GM21717 (cell line): Measurements from ENCODE around the gene MAMSTR.

Source experiments
- ATAC-seq: cut with Tn5 transposase; IDR thresholded peaks from one replicate; pipeline ENCODE4 v1.9.1; 2021; ENCODE audit warnings: mild to moderate bottlenecking, moderate library complexity; ENCODE audit not compliant: unreplicated experiment

The MAMSTR gene

DNA sequence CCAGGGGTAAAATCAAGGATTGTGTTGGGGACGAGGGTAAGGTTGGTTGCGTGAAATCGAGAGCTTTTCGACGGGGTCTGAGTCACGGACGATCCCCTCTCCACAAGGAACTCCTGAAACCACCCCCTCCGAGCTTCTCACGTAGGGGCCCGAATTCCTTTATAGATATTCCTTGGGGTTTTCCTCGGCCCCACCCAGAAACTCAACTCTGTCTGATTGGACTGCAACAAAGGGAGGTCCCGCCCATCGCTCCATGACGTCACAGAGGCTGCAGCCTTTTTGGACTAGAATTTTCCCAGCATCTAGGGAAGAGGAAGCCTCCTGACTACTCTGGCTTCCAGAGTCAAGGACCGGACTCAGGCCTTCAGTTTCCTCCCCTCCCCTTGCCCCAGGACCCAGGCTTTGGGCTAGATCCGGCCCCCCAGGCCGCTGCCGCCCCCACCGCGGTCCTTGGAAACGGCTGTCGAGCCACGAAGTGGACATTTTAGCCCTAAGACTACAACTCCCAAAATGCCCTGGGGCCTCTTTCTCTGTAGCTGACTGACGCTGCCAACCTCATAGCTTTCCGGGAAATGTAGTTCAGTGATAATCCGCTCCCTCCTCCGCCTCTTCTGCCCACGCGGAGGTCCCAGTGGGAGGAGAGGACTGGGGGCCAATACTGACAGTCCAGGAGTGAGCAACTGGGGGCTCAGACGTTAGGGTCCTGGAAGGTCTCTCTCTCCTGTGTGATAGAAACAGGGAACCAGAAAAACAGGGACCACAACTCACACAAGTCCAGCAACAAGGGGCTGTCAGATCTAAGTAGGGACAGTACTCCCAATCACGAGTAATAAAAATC is 27.4 kb upstream of the MAMSTR start, which contains the start of gene IZUMO1:
IZUMO1 (minus strand) TSS at position 172 of the 838 bp plus-strand sequence. CDS start 1,050 bp downstream, outside the sequence.
- no peak for ATAC-seq

DNA sequence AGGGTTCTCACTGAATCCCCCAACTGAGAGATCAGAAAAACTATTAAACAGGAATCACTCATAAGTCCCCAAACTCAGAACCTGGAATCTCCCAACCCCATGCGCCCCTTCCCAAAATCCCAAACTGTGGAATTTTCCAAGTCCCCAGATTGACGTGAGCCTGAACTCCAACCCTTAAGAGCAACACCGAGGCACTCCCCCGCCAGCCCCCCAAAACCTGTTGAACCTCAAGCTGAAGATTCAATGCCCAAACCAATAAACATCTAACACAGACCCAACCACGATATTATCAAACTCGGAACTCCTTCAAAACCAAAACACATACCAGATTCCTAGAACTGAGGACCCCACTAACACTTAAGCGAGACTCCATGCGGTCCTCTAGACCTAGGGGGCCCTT is 26.6 kb upstream of the MAMSTR start:
- no peak for ATAC-seq

DNA sequence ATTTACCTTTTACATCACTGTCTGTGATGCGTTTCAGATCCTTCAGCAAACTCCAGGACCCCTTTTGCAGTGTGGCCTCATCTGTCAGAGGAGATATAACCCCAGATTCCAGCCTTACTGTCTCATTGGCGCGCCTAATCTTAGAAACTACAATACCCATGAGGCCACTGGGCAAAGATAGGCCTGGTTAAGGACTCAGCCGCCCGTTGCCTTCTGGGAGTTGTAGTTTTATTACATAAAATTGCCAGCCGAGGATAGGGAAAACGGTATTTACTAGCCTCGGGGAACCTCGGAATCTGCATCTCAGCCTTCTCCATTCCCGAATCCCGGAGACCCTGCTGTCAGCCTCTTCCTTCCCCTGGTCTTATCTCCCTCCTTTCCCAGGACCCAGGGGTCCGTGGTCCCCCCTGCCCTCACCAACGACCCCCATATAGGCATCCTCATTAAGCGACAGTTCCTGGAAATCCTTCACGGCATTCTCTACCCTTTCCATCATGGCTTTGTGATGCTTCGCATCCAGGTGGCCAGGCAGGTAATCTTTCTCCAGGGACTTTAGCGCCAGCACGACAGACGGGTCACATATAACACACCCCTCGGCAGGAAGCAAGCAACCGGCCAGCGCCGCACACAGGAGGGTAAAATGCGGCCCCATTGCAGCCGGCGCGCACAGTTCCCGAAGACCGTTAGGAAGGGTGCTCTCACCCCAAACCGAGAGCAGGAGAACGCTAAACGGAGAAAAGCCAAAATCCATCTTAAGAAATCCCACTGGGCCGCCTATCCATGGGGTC is 25.9 kb upstream of the MAMSTR start:
- no peak for ATAC-seq

DNA sequence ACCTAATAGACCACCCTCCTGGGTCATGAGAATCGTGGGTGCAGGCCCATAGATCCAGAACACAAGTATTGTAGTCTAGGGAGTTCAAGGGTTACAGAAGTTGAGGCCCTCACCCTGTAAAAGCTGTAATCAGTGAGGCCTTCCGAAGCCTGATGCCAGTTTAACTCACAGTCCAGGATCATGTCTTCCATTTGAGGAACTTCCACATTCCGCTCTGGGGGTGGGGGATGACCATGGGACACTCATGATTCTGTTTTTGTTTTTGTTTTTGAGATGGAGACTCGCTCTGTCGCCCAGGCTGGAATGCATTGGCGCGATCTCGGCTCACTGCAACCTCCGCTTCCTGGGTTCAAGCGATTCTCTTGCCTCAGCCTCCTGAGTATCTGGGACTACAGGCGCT is 22.6 kb upstream of the MAMSTR start:
- ATAC-seq, result no peak

DNA sequence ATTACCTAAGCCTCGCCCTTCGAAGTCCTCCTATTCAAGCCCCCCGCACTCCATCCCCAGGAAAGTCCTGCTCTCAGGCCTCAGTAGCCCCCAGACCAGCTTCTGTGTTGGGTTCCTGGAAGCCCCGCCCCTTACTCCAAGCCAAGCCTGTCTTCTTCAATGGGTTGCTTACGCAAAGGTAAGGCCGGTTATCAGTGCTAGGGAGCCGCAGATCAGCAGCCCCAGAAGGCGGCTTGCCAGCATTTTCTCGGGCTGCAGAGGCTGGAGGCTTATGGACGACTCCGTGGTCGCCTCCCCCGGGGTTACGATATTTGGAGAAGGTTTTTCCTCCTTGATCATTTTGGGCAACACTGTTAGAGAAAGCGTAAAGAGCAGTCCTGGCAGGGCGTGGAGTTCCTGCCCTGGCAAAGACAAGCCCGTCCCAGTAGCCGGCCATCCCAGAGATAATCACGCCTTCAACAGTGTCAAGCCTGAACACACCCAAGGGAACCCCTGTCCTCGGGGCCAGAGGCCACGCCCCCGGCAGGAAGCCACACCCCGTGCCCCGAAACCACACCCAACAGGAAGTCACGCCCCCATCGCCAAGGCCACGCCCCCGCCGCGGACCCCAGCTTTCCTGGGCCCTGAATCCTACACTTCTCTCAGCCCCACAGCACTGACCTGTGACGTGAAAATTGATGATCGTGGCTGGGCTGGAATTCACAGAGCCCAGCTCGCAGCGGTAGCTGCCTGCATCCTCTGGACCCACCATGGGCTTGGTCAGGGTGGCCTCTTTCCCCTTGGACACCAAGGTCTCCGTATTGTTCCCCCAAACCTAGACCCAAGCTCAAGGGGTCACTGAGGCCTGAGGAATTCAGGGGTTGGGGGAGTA is 21.8 kb upstream of the MAMSTR start:
- no peak for ATAC-seq

DNA sequence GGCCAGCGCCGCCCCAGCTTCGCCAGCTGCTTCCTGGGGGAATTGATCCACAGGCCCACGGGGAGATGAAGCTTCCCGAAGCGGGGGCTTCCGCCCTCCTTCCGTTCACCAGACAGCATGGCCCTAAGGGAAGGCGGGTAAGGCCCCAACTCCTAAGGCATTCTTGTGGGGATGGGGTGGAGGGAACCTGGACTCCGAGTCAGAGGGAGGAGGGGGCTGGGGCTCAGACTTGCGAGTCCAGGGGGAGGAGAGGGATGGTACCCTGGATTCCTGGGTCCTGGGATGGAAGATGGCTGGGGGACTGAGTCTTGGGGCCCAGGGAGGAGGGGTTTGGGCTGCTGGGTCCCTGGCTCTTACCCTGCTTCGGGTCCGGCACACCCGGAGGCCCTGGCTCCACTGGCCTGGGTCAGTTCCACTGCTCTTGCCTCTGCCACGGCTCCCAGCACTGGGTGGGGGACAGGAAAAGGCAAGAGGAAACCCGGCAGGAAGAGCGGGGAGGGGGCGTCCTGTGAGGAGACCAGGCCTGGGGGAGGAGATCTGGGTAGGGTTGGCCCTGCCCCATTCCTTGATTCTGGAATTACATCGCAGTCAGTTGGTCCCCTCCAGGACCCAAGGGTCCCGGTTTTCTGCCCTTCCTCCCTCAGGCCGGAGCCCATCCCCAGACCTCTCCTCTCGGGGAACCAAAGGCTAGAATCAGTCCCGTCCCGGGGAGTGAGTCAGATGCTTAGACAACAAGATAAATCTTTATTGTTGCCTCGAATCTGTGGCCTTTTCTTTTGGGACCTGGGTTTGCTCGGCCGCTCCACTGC is 20.8 kb upstream of the MAMSTR start, which contains the start of gene RASIP1:
RASIP1 (minus strand) TSS at position 447 of the 809 bp plus-strand sequence; CDS start at position 119, 328 bp downstream.
- ATAC-seq, result no peak

DNA sequence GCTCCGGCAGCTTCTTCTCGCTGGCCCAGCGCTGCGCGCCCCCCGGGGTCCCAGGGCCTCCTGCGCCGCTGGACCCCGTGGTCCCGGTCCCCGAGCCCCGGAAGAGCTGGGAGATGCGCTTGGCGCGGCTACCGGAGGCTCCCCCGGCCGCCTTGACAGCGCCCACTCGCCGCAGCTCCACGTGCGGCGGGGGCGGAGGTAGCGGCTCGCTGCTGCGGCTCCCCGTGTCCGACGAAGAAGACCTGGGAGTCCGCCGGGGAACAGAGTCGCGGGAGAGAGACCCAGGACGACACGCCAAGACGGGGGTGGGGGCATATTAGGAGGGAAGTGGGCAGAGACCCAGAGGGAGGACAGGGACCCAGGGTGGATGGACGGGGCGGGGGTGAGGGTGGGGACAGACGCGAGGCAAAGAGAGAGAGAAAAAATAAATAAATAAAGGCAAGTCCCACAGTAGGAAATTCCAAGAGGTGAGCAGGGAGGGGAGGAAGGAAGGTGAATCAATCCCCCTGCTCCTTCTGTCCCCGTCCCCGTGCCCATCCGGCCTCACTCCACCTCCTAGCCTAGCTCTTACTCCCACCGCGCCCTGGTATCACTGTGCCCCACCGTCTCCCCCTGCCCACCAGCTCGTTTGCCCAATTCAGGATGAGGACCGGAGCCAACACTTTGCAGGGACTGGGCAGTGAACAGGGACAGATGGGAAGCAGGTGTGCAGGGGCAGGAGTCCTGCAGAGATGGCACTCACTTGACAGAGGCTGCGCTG is 20.1 kb upstream of the MAMSTR start:
- ATAC-seq, result no peak

DNA sequence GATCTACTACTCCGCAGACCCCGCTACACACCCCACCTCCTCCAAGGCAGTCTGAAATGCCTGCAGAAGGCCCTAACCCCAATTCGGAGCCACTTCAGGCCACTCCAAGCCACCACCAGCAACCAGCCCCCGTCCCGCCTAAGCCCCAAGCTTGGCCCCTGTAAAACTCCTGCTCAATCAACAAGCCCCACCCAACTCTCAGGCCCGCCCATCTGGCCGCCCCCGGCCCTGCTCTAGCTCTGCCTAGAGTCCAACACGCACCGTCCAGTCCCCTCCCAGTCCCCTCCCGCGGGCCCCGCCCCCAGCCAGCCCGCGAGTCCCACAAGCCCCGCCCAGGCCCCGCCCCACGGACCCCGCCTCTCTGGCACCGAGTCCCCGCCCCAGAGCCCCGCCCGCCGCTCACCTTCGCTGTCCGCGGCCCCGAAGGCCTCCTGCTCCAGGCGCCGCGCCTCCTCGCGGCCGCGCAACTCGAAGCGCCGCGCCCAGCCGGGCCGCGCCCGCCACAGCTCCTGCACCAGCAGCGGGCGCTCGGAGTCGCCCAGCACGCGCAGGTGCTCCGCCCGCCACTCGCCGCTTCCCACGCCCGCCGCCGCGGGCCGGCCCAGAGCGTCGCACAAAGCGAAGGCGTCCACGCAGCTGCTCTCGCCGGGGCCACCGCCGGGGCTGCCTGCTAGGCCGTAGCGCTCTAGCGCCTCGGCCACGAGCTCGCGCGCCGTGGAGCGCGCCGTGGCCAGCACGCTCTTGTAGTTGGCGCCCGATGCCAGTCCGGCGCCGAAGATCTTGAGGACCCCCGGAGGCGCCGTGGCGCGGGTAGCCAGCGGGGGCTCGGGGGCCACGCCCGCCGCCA is 19.3 kb upstream of the MAMSTR start:
- peak; percentile 55 for ATAC-seq

DNA sequence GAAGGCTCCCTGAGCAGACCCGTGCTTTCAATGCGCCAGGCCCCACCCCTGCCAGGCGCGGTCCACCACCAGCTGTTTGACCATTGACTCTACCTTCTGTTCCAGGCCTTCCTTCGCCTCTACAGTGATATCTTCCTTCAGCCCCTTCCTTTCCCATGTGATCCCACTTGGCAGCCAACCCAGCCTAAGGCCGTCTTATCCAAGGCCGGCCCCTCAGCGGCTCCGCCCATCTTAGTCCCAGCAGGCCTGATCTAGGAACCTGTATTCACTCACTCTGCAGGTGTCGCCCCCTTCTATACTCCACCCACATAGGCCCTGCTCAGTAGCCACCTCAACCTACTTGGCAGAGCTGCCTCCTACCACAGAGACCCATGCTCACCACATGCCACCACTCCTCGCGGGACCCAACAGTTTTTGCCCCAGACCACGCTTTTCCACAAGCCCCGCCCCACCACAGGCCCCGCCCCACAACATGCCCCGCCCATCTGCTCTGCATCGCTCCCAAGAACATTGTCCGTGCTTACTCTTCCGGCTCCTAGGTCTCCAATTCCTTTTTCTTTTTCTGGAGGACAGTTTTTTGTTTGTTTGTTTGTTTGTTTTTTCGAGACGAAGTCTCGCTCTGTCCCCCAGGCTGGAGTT is 18.0 kb upstream of the MAMSTR start:
- no peak for ATAC-seq

DNA sequence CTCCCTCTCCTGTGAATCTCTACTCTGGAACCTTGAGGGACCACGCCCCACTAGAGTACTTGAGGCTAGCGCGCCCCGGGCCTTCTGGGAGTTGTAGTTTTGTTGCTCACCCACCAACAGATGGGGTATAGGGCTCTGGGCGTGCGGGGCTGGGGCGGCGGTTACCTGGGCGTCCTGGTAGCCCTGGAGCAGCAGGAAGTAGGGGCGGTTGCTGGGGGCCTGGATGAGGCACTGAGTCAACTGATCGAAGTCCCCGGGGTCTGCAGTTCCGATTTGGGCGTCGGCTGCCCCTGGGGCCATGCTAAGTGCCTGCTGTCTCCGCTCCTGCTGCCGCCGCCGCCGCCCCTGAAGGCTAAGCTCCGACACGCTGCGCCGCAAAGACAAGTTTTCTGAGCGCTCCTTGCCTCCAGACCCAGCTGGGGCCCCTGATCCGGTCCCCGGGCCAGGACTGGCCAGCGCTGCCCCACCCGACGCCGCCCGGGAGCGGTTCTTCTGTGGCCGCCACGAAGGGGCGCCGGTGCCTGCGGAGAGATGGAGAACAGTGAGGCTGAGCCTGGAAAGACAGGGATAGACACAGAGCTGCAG is 15.6 kb upstream of the MAMSTR start:
- ATAC-seq, result no peak

DNA sequence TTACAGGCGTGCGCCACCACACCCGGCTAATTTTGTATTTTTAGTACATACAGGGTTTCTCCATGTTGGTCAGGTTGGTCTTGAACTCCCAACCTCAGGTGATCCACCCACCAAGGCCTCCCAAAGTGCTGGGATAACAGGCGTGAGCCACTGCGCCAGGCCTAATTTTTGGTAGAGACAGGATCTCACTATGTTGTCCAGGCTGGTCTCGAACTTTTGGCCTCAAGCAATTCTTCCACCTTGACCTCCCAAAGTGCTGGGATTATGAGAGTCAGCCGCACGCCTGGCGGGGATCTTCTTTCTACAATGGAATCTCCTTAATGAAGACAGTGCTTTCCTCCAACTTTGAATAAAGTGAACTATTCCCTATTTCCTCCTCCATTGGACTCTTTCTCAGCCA is 15.1 kb upstream of the MAMSTR start:
- no peak for ATAC-seq

DNA sequence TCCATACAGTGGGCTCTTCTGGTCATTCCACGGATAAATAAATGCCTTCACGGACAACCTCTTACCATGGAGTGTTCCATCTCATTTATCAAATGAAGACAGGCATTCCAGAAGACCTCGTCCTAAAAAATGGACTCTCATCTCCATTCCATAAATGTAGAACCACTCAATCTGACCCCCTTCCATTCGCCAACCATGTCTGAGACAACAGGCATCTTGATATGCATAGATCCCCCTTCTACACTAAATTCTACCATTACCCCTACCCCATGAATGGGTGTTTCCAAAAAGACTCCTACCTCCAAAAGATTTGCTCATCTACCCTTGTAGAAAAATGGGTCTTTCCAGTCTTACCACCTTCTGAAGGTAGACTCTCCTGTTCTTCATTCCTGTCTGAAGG is 11.9 kb upstream of the MAMSTR start:
- ATAC-seq, result no peak

DNA sequence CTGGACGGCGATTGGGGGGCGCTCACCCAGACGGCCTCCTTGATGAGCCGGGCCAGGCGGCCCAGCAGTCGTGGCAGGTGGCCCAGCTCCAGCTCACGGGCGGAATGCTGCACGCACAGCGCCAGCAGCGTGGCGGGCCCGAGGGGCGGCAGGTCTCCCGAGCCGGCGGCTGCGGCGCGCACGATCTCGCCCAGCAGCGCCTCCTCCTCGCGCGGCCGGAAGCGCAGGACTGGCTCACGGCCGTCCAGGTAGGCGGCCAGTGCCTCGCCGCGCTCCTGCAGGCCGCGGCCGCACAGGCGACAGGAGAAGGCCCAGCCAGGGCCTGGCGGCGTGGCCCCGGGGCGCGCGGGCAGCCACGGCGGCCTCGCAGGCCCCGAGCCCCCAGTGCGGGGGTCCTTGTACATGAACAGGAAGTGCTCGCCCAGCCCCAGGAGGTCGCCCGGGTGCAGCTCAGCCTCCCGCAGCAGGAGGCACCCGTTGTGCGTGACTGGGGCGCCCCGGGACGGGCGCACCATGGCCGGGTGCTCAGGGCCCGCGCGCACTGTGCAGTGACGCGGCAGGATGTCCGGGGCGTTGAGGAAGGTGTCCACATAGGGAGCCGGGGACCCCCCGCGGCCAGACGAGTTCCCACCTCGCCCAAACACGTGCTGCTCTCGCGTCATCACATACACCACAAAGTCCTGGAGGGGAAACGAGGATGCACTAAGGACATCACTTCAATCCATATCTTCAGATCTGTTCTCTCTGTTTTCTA is 9.6 kb upstream of the MAMSTR start:
- ATAC-seq, result no peak

DNA sequence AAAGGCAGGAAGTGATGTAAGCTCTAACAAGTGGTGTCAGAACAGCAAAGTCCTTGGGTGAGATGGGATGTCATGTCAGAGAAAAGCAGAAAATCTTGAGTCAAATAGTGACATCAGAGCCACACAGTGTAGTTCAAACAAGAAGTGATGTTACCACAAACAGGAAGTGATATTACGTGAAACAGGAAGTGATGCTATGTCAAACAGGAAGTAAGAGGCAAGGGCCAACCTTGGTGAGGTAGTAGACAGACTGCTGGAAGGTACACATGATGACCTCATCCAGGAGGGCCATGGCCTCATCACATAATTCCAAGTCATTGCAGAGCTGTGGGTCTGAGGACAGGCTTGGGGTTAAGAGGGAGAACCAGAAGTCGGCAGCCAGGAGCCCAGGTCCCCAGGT is 7.0 kb upstream of the MAMSTR start:
- no peak for ATAC-seq

DNA sequence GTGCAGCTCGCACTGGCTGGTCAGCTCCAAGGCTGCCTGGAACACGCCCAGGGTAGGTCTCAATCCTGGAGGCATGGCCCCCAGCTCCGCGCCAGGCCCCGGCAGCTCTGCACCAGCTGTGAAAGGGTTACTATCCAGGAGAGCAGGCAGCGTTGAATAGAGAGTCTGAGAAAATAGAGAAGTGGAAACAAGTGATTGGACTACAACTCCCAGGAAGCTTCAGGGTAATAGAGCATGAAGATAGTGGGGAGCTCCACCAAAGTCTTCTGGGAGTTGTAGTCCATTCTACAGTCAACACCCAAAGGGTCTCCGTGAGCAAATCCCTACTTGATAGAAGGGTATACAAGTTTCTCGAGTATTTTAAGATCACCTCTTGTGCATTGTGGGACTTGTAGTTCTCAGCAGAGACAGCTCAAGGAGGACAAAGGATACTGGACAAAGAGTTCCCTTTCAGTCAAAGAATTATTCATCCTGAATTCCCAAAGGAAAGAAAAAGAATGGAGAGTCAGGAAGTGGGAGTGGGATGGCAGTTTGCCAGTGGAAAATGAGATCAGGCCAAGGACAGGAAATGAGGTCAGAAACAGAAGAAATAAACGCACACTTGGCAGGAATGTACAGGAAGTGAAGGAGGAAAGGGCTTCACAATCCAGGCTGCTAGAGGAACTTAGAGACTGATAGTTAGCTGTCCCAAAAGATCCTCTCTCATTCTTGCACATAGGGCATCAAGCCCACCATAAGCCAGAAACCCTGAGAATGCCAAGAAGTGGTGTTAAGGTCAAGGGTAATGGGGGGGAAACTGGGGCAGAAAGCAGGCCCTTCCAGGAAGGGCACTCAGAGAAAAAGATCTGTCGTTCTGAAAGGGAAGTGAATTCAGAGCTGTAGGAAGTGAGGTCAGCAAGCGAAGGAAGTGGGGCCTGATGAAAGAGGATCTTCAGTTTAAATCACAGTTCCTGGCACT is 5.5 kb upstream of the MAMSTR start:
- no peak for ATAC-seq

DNA sequence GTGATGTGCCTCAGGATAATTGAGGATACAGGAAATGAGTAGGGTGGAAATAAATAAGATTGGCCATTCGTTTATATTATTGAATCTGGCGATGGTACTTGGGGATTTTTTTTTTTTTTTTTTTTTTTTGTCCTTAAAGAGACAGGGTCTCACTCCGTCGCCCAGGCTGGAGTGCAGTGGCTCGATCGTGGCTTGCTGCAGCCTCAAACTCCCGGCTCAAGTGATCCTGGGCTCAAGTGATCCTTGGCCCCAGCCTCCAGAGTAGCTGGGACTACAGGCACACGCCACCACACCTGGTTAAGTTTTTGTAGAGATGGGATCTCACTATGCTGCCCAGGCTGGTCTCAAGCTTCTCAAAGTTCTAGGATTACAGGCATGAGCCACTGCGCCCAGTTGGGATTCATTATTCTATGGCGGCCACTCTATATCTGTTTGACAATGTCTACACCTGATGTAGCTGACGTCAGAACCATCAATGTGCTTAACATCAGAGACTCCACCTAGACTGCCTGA is 2.7 kb upstream of the MAMSTR start:
- ATAC-seq, result no peak
